ENCODE measurements around the gene HMGCL.

The HMGCL gene

DNA sequence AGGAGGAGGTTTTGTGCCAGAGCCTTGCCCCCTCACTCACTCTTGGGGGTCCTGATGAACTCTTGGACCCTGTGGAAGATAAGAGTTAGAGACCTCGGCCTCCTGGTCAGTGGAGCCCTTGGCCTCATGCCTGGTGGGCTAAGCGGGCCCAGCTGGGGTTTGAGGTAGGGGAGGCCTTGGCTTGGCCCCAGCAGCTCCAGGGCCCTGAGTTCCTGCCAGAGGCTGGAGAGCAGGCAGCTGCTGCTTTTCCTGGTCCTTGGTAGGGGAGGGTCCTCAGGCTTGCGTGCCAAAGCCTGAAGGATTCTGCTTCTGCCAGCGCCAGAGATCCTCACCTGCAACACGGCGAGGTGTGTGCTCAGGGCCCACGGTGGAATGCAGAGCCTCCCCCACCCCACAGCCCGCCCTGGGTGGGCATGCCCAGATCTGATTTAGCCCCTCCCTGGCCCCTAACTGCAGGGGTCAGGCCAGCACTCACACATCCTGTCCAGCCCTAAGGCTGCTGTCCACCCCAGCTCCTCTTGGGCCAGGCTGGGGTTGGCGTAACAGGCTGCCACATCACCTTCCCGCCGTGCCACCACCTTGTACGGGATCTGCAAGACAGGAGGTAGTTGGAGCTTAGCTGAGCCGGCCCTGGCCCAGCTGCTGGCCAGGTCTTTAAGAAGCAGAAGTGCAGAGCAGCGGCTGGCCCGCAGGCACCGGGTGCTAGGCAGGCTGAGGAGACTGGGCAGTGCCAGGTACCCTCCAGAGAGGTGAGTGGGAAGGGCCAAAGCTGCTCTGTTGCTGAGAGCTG is 29.4 kb downstream of the HMGCL start:
- TF ChIP-seq GATA3 (IDR thresholded peaks at IDR 0.05; ENCODE audit: low read depth, low read length) (no peak), GATA2 (IDR thresholded peaks at IDR 0.05; ENCODE audit: low read depth, low read length) (no peak)

DNA sequence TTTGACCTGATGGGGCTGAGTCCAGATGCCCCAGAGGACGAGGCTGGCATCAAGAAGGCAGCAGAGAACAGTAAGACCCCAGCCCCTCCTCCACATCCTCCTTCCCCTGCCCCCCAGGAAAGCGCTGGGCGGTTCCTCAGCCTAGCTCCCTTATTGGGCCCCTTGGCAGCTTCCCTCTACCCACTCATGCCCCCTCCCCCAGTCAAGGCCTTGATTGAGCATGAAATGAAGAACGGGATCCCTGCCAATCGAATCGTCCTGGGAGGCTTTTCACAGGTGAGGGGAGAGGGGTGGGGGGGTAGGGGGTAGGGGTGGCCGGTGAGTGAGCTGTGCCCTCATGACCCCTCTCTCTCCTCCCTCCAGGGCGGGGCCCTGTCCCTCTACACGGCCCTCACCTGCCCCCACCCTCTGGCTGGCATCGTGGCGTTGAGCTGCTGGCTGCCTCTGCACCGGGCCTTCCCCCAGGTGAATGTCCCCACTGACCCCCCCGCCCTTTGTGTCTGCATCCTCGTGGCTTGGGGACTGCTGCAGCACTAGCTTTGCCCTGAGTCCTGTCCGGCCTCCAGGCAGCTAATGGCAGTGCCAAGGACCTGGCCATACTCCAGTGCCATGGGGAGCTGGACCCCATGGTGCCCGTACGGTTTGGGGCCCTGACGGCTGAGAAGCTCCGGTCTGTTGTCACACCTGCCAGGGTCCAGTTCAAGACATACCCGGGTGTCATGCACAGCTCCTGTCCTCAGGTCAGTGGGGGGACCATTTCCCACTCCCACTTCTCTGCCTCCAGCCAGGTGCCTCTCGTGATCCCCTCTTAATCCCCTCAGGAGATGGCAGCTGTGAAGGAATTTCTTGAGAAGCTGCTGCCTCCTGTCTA is 31.1 kb downstream of the HMGCL start:
- TF ChIP-seq GATA3 (IDR thresholded peaks at IDR 0.05; ENCODE audit: low read depth, low read length), result no peak
- TF ChIP-seq GATA2 (IDR thresholded peaks at IDR 0.05; ENCODE audit: low read depth, low read length), result no peak

DNA sequence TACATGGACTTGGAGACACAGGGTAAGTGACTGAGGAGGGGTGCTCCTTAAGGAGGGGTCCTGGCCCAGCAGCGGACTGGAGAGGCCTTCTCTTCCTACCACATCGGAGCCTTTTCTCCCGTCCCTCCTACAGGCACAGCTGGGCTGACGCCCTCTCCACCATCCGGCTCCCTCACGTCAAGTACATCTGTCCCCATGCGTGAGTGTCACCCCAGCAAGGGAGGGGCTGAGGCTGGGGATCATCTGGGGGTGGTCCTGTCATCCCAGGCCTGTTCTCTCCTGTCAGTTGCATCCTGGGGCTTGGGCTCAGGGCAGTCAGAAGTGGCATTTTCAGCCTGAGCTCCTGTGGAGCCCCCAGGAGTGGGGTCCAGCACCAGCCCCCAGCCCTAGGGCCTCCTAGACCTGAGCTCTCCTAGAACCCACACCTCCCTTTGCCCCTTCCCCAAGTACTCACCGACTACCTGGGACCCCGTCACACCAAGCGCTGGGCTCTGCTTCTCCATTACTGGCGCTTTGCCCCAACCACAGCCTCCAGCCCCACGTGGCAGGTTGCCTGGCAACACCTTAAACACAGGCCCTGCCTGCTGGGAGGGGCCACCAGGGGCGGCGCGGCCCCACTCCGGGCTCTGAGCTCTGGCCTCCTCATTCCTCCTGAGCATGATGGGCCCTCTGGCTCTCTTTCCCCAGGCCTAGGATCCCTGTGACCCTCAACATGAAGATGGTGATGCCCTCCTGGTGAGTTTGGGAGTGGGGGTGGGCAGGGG is 32.0 kb downstream of the HMGCL start:
- TF ChIP-seq GATA2 (IDR thresholded peaks at IDR 0.05; ENCODE audit: low read depth, low read length) (no peak), GATA3 (IDR thresholded peaks at IDR 0.05; ENCODE audit: low read depth, low read length) (no peak)

DNA sequence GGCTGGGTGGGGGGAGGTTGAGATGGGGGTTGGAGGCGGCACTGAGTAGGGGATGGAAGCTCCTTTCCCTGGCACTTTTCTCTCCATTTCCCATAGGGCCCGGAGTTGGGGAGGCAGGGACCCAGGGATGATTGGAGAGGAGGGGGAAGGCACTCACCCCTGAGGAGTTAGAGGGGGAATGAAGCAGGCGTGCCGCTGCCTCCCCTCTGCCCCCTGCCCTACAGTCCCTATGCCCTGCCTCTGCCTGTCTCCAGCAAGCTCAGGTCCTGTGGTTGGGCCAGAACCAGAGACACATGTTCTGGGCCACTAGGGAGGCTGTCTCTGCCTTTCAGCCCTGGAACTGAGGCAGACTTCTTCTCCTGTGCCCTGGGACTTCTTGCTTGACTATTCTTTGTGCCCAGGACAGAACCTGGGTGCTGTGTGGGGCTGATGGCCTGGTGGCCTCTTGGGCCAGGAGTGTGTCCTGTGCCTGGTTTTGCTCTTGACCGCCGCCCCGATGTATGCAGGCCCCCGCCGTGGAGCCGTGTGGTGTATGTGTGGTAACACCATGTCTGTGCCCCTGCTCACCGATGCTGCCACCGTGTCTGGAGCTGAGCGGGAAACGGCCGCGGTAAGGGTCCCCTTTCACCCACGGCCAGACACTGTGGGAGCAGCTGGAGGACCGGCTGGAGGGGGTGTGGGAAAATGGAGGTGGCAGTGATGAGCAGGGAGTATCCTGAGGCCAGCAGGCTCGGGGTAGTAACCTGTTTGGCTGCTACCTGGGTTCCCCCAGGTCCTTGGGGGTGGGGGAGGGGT is 32.9 kb downstream of the HMGCL start:
- TF ChIP-seq GATA2 (IDR thresholded peaks at IDR 0.05; ENCODE audit: low read depth, low read length) (no peak), GATA3 (IDR thresholded peaks at IDR 0.05; ENCODE audit: low read depth, low read length) (no peak)

DNA sequence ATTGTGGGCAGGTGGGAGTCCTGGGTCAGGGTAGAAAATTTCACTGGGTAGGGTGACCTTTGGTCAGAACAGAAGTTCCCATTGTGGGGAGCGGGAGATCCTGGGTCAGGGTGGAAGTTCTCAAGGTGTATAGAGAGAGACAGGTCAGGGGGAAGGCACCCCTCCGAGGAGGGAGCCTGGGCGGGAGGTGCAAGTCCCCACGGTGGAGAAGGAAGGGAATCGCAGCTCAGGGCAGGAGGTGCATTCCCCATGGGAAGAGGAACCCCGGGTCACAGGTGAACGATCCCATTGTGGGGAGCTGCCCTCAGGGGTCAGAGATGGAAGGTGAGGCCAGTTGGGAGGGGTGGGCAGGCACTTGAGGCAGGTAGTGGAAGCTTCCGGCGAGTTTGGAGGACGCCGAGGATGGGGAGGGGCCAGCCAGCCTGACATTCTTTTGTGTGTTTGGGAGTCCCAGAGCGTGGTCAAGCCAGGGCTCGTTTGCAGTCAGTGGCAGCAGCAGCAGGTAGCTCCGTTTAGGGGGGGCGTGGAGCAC is 33.6 kb downstream of the HMGCL start:
- TF ChIP-seq GATA3 (IDR thresholded peaks at IDR 0.05; ENCODE audit: low read depth, low read length), result no peak
- TF ChIP-seq GATA2 (IDR thresholded peaks at IDR 0.05; ENCODE audit: low read depth, low read length), result no peak

DNA sequence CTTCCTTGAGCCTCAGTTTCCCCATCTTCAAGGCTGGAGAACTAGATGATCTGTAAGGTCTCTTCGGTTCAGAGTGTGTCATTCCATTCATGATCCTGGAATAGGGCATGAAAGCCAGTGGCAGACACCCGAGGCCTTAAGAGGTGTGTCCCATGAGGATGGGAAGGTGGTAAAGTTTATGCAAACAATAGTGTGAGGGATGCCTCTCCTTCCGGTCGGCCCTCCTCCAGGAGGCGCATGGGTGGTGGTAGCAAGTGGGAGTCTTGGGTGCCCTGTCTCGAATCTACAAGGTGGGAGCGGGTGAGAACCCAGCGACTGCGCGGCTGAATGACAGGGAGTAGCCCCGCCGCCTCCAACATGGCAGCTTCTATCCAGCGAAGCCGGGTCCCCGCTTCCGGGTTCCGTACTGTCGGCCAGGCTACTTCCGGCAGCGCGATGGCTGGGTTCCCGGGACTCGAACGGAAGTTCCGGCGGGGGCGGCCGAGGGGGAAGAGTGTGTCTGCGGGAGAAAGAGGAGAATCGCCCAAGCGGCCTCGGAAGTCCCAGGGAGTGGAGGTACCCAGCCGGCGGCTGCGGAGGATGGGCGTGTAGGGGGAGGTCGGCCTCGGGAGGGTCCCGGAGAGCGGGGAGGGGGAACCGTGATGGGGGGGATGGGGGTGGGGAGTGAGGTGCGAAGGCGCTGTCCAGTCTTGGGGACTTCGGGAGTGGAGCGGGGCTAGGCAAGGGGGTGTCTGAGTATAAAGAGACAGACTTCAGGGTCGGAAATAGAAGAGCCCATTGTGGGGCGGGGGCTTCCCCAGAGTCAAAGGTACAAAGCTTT is 34.3 kb downstream of the HMGCL start, which contains the start of gene LYPLA2:
TSS of gene LYPLA2 (plus strand) at position 450 of the 820 bp plus-strand sequence. CDS start 1,538 bp downstream, outside the sequence.
- TF ChIP-seq GATA2 (IDR thresholded peaks at IDR 0.05; ENCODE audit: low read depth, low read length) (no peak), GATA3 (IDR thresholded peaks at IDR 0.05; ENCODE audit: low read depth, low read length) (no peak)

DNA sequence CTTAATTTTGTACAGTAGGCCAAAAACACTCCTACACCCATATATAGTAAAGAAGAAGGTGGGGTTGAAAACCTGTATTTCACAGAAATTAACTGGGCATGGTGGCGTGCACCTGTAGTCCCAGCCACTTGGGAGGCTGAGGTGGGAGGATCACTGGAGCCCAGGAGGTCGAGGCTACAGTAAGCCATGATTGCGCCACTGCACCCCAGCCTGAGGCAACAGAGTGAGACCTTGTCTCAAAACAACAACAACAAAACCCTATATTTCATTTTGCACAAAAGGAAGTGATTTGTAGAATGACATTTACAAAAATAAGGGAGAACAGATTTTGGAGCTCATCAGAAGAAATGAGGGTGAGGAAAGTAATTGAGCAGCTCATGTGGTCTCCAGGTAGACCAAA is 36.5 kb downstream of the HMGCL start:
- TF ChIP-seq GATA3 (IDR thresholded peaks at IDR 0.05; ENCODE audit: low read depth, low read length), result no peak
- no peak for TF ChIP-seq GATA2 (IDR thresholded peaks at IDR 0.05; ENCODE audit: low read depth, low read length)

DNA sequence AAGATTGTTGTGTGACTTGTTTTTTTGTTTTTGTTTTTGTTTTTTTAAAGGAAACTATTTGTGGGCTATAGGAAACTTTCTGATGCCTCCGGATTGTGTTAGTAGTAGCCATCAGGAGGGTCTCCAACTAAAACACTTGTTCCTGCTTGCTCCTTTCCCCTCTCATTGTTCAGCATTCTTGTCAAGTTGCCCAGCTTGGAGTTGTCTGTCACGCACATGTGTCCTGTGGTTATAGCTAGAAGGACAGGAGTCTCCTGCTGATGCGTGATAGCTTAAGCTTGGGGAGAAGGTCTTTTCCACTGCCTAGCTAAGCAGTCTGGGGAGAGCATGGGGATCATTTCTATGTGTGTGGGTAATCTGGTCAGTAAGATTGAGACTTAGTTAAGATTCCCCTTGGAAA is 37.5 kb downstream of the HMGCL start:
- TF ChIP-seq GATA3 (IDR thresholded peaks at IDR 0.05; ENCODE audit: low read depth, low read length) (no peak), GATA2 (IDR thresholded peaks at IDR 0.05; ENCODE audit: low read depth, low read length) (no peak)

DNA sequence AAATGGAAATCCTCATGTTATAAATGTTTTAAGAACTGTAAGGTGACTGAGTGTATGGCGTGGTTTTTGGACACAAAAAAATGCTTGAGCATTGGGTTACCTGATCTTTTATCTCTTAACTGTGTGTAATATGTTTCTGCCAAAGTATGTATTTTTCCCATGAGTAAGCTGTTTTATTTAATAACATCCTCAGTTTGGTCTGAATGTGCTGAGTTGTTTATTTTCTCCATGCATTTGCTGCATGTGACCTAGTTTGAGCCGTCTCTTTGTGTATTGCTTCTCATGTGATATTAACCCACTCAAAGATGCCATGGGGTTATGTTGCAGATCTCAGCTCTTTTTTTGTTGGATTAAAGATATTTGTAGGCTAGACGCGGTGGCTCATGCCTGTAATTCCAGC is 40.4 kb downstream of the HMGCL start:
- TF ChIP-seq GATA2 (IDR thresholded peaks at IDR 0.05; ENCODE audit: low read depth, low read length), result no peak
- TF ChIP-seq GATA3 (IDR thresholded peaks at IDR 0.05; ENCODE audit: low read depth, low read length), result no peak

DNA sequence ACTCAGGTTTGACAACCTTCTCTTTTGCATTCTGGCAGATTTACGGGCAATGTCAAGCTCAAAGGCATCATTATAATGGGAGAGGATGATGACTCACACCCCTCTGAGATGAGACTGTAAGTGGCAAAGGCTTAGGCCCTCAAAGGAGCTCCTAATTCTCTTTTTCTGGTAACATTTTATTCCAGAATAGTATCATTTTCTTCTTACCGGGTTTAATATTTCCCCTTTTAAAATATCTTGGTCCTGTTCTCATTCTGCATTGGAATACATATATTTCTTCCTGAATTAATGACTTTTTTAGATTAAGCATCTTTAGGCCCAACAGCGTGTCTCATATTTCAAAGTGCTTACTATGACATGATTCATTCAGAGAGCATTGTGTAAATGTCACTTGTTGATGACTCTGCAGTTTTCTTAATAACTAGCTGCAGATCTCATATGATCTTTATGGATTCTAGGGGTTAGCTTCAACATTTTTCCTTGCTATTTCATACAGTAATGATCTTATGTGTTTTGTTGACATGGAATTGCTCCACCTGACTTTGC is 45.3 kb downstream of the HMGCL start:
- TF ChIP-seq GATA3 (IDR thresholded peaks at IDR 0.05; ENCODE audit: low read depth, low read length), result no peak
- TF ChIP-seq GATA2 (IDR thresholded peaks at IDR 0.05; ENCODE audit: low read depth, low read length), result no peak

DNA sequence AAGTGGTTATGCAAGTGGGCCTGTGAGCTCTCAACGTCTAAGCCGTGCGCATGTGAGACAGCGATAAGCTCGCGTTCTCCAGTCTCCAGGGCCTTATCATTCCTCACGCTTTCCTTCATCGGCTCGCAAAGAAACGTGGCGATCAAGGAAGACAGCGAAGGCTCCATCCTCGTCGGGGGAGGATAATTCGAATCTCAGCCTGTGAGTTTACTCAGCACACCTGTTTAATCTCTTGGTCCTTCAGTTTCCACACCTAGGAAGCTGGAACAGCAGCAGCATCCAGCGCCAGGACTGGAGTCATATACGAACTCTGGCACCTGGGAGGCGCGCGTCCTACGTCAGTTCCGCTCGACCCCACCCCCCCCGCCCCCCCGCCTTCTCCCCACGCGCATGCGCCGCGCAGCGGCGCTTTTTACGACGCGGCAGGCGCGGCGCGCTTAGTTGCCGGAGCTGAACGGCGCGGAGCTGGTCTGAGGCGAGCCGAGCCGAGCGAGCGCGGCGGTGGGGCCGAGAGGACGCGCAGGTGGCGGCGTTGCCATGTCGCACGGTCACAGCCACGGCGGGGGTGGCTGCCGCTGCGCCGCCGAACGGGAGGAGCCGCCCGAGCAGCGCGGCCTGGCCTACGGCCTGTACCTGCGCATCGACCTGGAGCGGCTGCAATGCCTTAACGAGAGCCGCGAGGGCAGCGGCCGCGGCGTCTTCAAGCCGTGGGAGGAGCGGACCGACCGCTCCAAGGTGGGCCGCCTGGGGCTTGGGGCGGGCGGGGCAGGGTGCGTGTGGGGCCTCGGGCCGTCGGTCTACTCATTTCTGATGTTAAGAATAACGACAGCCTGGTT is 47.0 kb downstream of the HMGCL start, which contains the start of gene PITHD1:
TSS of gene PITHD1 (plus strand) at position 440 of the 836 bp plus-strand sequence. CDS start at position 538, 98 bp downstream.
- TF ChIP-seq GATA3 (IDR thresholded peaks at IDR 0.05; ENCODE audit: low read depth, low read length), result no peak
- peak; percentile 43 for TF ChIP-seq GATA2 (IDR thresholded peaks at IDR 0.05; ENCODE audit: low read depth, low read length)

All from SH-SY5Y (cell line).